A673 (cell line): Measurements from ENCODE around the gene KNDC1. TPM values are rescaled to one million over a fixed set of nuclear protein-coding genes. Genes with fewer than 3 reads are reported as not detected.

Source experiments
- BruUV-seq: library from RNA; stranded (reverse); fragments of 400-500 nt; replicated peaks from 2 replicates; lab custom pipeline; 2021; lab: Mats Ljungman, UMichigan
- CTCF ChIA-PET: fragments of 300-600 bp; sonication (Branson Sonifier 250); formaldehyde crosslinking; loops from one replicate; lab custom pipeline; 2022; ENCODE audit warnings: antibody characterized with exemption; lab: Charles Lee
- POLR2A ChIA-PET: fragments of 300-600 bp; sonication (Branson Sonifier 250); formaldehyde crosslinking; loops from one replicate; lab custom pipeline; 2022; ENCODE audit warnings: antibody characterized with exemption; ENCODE audit not compliant: low non-redundant PET; lab: Charles Lee
- DNase-seq: peaks from one replicate; pipeline ENCODE4 v3.0.0-alpha.2; 2015; ENCODE audit warnings: low spot score
- H3K27ac ChIP-seq: fragments of 200-600 bp; sonication (generic); 2 replicates; pipeline ENCODE4 v1.5.1; 2016; ENCODE audit warnings: mixed run types, low read depth, mild to moderate bottlenecking, mixed read lengths, antibody characterized with exemption, low read length; ENCODE audit not compliant: poor library complexity, severe bottlenecking
- H3K27me3 ChIP-seq: fragments of 200-600 bp; sonication (generic); replicated peaks from 2 replicates; pipeline ENCODE4 v1.6.1; 2017; ENCODE audit warnings: mixed run types, low read depth, mild to moderate bottlenecking, mixed read lengths, antibody characterized with exemption, low read length; ENCODE audit not compliant: insufficient read depth, poor library complexity
- H3K36me3 ChIP-seq: fragments of 200-600 bp; sonication (generic); 2 replicates; pipeline ENCODE4 v1.6.1; 2016; ENCODE audit warnings: mixed run types, mild to moderate bottlenecking, mixed read lengths, antibody characterized with exemption, low read length; ENCODE audit not compliant: insufficient read depth, poor library complexity, severe bottlenecking
- H3K4me1 ChIP-seq: fragments of 200-600 bp; sonication (generic); 2 replicates; pipeline ENCODE4 v1.6.1; 2017; ENCODE audit warnings: mixed run types, mild to moderate bottlenecking, mixed read lengths, antibody characterized with exemption, low read length; ENCODE audit not compliant: insufficient read depth, poor library complexity, severe bottlenecking
- H3K4me3 ChIP-seq: fragments of 200-600 bp; sonication (generic); 2 replicates; pipeline ENCODE4 v1.5.1; 2016; ENCODE audit warnings: low read depth, mixed run types, mild to moderate bottlenecking, mixed read lengths, low read length; ENCODE audit not compliant: poor library complexity, severe bottlenecking
- H3K9me3 ChIP-seq: fragments of 200-600 bp; sonication (generic); 2 replicates; pipeline ENCODE4 v1.6.1; 2016; ENCODE audit warnings: mixed run types, low read depth, mild to moderate bottlenecking, mixed read lengths, antibody characterized with exemption, low read length; ENCODE audit not compliant: poor library complexity, severe bottlenecking
- EZH2 ChIP-seq: fragments of 200-600 bp; sonication (generic); IDR thresholded peaks from 2 replicates; pipeline ENCODE4 v1.6.1; 2017; ENCODE audit warnings: borderline replicate concordance, low read depth, mild to moderate bottlenecking, mixed read lengths, antibody characterized with exemption, low read length; ENCODE audit not compliant: poor library complexity, severe bottlenecking
- intact Hi-C: fragments of 100-400 bp; cut with micrococcal nuclease; formaldehyde crosslinking; loops from one replicate; pipeline ENCODE4 v1.10.0; 2022; ENCODE audit not compliant: unreplicated experiment
- total RNA-seq: library from RNA; stranded (reverse); gene quantifications from 2 replicates; pipeline ENCODE4 v1.2.3, GENCODE V29; 2021
- TF ChIP-seq, protein P1 (sequence below): fragments of 300-800, 200-600 bp; sonication (generic); conservative IDR thresholded peaks from 2 replicates; pipeline ENCODE4 v1.5.1; 2017; ENCODE audit warnings: low read depth, mild to moderate bottlenecking, antibody characterized with exemption, low read length, moderate library complexity, mixed read lengths

Gene KNDC1
- total RNA-seq, 1 experiment from 2014 or later, result not detected

DNA sequence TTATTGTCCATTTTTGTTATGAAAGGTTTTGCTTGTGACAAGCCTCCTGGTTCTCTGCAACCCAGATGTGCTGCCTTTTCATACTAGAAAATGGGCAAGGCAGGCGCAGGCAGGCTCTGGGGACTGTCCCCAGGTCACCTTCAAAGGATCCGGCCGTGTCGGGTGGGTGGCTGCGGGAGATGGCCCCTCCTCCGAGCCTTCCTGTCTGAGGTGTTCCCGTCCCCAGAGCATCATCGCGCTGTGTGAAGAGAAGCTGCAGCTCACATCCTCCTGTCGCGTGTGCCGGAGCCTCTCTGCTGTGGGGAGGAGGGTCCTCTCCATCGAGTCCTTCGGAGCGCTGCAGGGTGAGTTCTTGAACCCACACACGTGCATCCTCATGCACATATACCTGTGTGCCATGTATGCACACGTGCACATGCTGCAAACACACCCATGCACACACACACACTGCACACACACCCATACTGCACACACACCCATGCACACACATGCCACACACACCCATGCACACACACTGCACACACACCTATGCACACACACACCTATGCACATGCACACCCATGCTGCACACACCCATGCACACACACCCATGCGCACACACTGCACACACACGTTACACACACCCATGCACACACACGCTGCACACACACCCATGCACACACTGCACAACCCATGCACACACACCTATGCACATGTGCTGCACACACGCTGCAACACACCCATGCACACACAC lies 23.8 kb downstream of the KNDC1 start:
- Histone ChIP-seq H3K27me3 (peaks cover 12% of the 10 kb centered on the region), H3K4me1 (no peaks in the 10 kb centered on the region), H3K27ac (no peak overlapping the region), H3K9me3 (no peaks in the 10 kb centered on the region), H3K4me3 (no peak overlapping the region), H3K36me3 (no peaks in the 10 kb centered on the region)
- no peak for TF ChIP-seq EZH2
- TF ChIP-seq, protein P1, sequence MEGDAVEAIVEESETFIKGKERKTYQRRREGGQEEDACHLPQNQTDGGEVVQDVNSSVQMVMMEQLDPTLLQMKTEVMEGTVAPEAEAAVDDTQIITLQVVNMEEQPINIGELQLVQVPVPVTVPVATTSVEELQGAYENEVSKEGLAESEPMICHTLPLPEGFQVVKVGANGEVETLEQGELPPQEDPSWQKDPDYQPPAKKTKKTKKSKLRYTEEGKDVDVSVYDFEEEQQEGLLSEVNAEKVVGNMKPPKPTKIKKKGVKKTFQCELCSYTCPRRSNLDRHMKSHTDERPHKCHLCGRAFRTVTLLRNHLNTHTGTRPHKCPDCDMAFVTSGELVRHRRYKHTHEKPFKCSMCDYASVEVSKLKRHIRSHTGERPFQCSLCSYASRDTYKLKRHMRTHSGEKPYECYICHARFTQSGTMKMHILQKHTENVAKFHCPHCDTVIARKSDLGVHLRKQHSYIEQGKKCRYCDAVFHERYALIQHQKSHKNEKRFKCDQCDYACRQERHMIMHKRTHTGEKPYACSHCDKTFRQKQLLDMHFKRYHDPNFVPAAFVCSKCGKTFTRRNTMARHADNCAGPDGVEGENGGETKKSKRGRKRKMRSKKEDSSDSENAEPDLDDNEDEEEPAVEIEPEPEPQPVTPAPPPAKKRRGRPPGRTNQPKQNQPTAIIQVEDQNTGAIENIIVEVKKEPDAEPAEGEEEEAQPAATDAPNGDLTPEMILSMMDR, result no peak
- ChIA-PET POLR2A (no interaction called here), CTCF (no interaction called here)
- BruUV-seq, result no TSS peak
- intact Hi-C loops, result no loop called here
- DNase-seq, result no peak

DNA sequence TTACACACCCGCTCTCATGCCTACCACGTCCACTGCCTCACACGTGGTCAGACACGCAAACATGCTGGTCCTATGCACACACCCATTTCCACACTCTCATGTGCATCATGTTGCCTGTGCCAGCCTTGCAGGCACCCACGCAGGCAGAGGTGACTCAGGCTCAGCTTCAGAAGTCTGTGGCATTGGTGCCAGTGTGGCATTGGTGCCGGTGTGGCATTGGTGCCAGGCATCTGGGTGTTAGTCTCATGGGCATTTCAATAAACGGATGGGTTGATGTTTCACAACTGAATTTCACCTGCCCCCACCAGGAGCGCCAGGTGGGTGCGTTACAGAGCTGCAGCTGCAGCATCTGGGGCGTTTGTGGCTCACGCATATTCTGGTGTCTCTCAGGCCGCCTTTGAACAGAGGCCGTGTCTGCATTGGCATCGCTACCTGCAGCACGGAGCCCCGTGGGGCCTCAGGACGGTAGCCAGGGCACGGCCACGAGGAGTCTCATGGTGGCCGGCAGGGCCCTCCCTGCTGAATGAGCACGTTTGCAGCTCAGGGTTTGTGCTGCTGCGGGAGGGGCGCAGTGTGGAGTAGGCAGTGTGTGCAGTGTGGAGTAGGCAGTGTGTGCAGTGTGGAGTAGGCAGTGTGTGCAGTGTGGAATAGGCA lies 24.7 kb downstream of the KNDC1 start:
- CTCF ChIA-PET, result no interaction called here
- TF ChIP-seq EZH2, result no peak
- TF ChIP-seq, protein P1, result no peak
- Histone ChIP-seq H3K4me1 (no peaks in the 10 kb centered on the region), H3K36me3 (no peaks in the 10 kb centered on the region), H3K27ac (no peak overlapping the region), H3K4me3 (no peak overlapping the region), H3K27me3 (peaks cover 14% of the 10 kb centered on the region), H3K9me3 (no peaks in the 10 kb centered on the region)
- BruUV-seq, result no TSS peak
- intact Hi-C loops, result no loop called here
- POLR2A ChIA-PET, result no interaction called here
- no peak for DNase-seq

DNA sequence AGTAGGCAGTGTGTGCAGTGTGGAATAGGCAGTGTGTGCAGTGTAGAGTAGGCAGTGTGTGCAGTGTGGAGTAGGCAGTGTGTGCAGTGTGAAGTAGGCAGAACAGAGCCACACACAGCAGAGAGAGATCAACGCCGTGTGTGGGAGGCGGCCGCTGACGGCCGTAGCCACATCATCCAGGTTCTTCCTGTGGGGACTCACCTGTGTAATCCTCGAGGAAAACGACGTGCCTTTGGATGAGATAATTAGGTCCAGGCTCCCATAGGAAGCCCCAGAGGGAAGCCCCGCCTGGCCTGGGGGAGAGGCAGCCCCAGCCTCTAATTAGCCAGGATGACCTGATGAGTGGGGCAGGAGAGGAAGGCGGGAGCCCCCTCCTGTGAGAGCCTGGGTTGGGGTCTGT lies 25.4 kb downstream of the KNDC1 start:
- DNase-seq, result no peak
- BruUV-seq, result no TSS peak
- Histone ChIP-seq H3K4me1 (no peaks in the 10 kb centered on the region), H3K36me3 (no peaks in the 10 kb centered on the region), H3K27me3 (peaks cover 19% of the 10 kb centered on the region), H3K27ac (no peak overlapping the region), H3K4me3 (no peak overlapping the region), H3K9me3 (no peaks in the 10 kb centered on the region)
- ChIA-PET POLR2A (no interaction called here), CTCF (no interaction called here)
- TF ChIP-seq EZH2, result no peak
- TF ChIP-seq, protein P1, result no peak
- intact Hi-C loops, result no loop called here
